ENCODE results near the gene CPA1.

The CPA1 gene

DNA sequence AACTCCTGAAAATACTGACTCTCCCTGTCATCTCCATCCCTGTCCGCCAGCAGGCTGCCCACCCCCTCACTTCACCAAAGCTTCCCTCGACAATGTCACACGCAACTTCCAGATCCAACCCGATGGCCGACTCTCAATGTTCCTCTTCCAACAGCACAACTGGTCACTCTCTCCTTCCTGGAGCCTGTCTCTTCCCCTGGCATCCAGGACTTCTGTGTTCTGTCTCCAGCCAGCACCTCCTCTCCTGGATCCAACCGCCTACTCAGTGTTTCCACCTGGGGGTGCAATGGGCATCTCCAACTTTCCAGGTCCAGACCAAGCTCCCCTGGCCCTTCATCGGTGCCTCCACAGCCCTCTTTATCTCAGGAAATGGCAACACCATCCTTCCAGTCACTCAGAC lies 27.1 kb upstream of the CPA1 start:
- no peak for DNase-seq (ENCODE audit: low read depth in 2 of 3, low spot score in 2 of 3)

- no peak for DNase-seq (ENCODE audit: low read depth in 2 of 3, low spot score in 2 of 3)
Measured at GRCh38 chr7:130356121-130356875, 24.0 kb upstream of the CPA1 start.

GRCh38 chr7:130356876-130357611 lies 23.2 kb upstream of the CPA1 start:
- no peak for DNase-seq (ENCODE audit: low read depth in 2 of 3, low spot score in 2 of 3)

GRCh38 chr7:130358471-130358870 lies 21.8 kb upstream of the CPA1 start:
- DNase-seq (ENCODE audit: low read depth in 2 of 3, low spot score in 2 of 3): no peak

- DNase-seq (ENCODE audit: low read depth in 2 of 3, low spot score in 2 of 3): no peak
Measured at GRCh38 chr7:130359276-130359857, 20.9 kb upstream of the CPA1 start.

DNA sequence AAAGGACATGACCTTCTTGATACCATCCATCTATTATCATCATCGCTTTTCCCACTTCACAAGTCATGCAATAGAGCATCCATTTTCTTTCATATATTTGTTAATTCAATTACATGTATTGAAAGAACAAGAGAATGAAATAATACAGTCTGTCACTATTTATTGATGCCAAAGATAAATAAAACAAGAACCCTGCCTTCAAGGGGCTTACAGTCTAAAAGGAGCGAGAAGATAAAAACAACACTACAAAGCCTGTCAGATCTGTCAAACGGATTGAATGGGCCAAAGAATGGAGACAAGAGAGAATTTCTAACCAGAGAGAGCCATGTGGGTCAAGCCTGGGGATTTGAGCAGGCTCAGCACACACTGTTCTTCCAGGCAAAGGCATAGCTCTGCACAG lies 19.8 kb upstream of the CPA1 start:
- no peak for DNase-seq (ENCODE audit: low read depth in 2 of 3, low spot score in 2 of 3)

- no peak for DNase-seq (ENCODE audit: low read depth in 2 of 3, low spot score in 2 of 3)
Measured at GRCh38 chr7:130361681-130362080, 18.6 kb upstream of the CPA1 start.

GRCh38 chr7:130362251-130362816 lies 18.0 kb upstream of the CPA1 start:
- no peak for DNase-seq (ENCODE audit: low read depth in 2 of 3, low spot score in 2 of 3)

GRCh38 chr7:130363026-130363847 lies 17.1 kb upstream of the CPA1 start:
- DNase-seq (ENCODE audit: low read depth in 2 of 3, low spot score in 2 of 3): peak in 2 of 3 experiments; percentile 11 to 41

DNA sequence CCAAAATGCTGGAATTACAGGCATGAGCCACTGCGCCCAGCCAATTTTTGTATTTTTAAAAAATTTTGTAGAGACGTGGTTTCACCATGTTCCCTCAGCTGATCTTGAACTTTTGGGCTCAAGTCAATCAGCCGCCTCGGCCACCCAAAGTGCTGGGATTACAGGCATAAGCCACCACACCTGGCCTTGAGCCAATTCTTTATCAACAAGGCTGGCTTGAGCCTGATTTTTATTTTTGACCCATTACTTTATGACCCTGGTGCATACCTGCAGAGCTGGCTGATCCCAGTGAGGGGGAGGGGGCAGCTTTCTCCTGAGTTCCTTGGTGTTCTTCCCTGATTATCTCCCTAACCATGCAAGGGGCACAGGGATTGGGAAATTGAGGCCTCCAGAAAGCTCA lies 15.8 kb upstream of the CPA1 start:
- DNase-seq (ENCODE audit: low read depth in 2 of 3, low spot score in 2 of 3): no peak

DNA sequence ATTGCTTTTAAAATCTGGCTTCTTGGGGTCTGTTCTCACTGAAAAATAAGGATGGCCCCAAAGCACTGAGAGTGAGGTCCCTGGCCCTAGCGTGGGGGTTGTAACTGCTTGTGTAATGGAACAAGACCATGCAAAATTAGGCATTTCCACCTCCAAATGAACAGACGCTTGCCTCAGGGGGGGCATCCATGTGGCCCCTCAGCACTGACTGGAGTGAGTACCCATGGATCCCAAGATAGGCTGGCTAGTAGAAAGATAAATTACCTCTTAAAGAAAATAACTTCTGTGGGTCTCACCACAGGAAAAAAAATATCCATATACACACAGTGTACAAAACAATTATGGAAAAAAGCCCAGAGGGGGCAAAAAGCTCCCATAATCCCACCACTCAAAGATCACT lies 15.2 kb upstream of the CPA1 start:
- no peak for DNase-seq (ENCODE audit: low read depth in 2 of 3, low spot score in 2 of 3)

DNA sequence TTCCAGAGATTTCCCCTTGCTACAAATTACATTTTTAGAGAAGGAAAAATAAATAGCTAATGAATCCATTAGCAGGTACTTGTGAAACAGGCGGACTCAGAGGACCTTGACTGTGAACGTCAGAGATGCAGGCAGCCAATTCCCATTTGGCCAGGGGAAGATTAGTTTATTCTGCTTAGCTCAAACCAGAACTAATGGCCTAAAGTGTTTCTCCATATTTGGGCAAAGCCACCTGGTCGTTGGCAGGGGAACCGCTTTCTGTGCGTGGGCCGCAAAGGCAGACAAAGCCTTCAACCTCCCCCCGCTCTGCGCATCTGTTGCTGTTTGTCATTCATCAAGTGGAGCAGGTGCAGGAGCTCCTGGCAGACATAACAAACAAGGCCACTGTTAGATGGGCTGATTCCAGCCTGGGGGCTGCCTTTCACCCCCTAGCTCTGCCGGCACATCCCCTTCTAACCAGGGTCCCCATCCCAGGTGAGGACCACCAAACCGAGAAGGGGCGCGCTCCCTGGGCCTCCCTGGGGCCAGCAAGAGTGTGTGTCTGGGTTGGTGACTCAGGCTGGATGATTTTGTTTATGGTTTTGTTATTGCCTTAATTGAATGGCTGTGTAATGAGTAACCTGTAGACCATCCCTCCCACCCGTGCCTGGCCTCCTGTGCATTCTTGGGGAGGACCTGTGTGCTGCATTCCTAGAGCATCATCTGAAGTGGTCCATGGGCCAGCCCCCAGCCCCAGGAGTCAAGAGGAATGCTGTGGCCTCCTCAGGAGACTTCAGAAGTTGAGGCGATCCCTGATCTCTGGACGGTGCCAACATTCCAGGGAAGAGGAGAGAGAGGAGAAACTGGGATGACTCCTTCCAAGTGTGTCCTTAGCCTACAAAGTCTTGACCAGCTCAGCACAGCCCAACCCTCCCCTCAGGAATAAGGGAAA lies 14.5 kb upstream of the CPA1 start:
- no peak for DNase-seq (ENCODE audit: low read depth in 2 of 3, low spot score in 2 of 3)

GRCh38 chr7:130366564-130366963 lies 13.7 kb upstream of the CPA1 start:
- DNase-seq (ENCODE audit: low read depth in 2 of 3, low spot score in 2 of 3): no peak

DNA sequence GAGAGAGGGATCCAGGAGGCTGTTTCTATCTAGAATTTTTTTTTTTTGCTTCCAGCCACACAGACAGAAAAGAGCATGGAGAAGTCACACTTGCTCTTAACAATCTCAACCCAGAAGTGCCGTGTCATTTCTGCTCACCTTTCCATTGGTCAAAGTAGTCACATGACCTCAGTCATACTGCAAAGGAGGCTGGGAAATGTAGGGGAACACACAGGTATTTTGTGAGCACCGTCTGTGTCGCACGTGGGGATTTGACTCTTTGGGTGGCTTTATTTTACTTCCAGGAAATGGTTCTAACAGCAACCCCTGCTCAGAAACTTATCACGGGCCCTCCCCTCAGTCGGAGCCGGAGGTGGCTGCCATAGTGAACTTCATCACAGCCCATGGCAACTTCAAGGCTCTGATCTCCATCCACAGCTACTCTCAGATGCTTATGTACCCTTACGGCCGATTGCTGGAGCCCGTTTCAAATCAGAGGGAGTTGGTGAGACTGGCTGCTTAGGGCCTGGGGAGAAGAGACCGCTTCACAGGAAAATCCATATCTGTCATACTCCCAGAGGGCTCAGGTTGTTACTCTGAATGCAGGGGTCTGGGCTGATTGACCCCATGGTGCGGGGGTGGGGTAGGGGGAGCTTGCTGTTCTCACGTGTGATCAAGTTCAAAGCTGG lies 13.1 kb upstream of the CPA1 start:
- no peak for DNase-seq (ENCODE audit: low read depth in 2 of 3, low spot score in 2 of 3)

GRCh38 chr7:130367836-130368746 lies 12.2 kb upstream of the CPA1 start:
- DNase-seq (ENCODE audit: low read depth in 2 of 3, low spot score in 2 of 3): no peak

GRCh38 chr7:130369110-130369711 lies 11.1 kb upstream of the CPA1 start:
- no peak for DNase-seq (ENCODE audit: low read depth in 2 of 3, low spot score in 2 of 3)

GRCh38 chr7:130369831-130370550 lies 10.3 kb upstream of the CPA1 start:
- DNase-seq (ENCODE audit: low read depth in 2 of 3, low spot score in 2 of 3): no peak
